GM19438 (cell line): Measurements from ENCODE around the gene UNC13A.
"Not testable (repeated sequence)": the region's sequence is repeated elsewhere in the genome, so short reads cannot be mapped to it uniquely, and the experiment has no call there.

Source experiments
- ATAC-seq: cut with Tn5 transposase; IDR thresholded peaks from one replicate; pipeline ENCODE4 v1.9.1; 2021; ENCODE audit warnings: low read depth; ENCODE audit not compliant: unreplicated experiment

The UNC13A gene

GRCh38 chr19:17607936-17608335, 80.2 kb downstream of the UNC13A start:
- ATAC-seq = no peak

- ATAC-seq = no peak
Observed at GRCh38 chr19:17606590-17607185, 81.5 kb downstream of the UNC13A start.

- peak; percentile 64 for ATAC-seq
Observed at GRCh38 chr19:17605761-17606589, 82.2 kb downstream of the UNC13A start.

- no peak for ATAC-seq
Observed at GRCh38 chr19:17605117-17605516, 83.0 kb downstream of the UNC13A start.

GRCh38 chr19:17604372-17605025, 83.7 kb downstream of the UNC13A start:
- no peak for ATAC-seq

GRCh38 chr19:17602872-17603510, 85.2 kb downstream of the UNC13A start:
- no peak for ATAC-seq

GRCh38 chr19:17602217-17602616, 85.9 kb downstream of the UNC13A start:
- no peak for ATAC-seq

GRCh38 chr19:17601683-17602082, 86.5 kb downstream of the UNC13A start:
- ATAC-seq = no peak

- no peak for ATAC-seq
Observed at GRCh38 chr19:17599780-17600179, 88.4 kb downstream of the UNC13A start.

GRCh38 chr19:17598953-17599352, 89.2 kb downstream of the UNC13A start:
- ATAC-seq = no peak

- not testable (repeated sequence) for ATAC-seq
Observed at GRCh38 chr19:17598063-17598462, 90.1 kb downstream of the UNC13A start.

GRCh38 chr19:17594296-17594695, 93.9 kb downstream of the UNC13A start:
- ATAC-seq = not testable (repeated sequence)

GRCh38 chr19:17590866-17591265, 97.3 kb downstream of the UNC13A start:
- ATAC-seq = no peak

GRCh38 chr19:17585395-17585794, 102.8 kb downstream of the UNC13A start:
- not testable (repeated sequence) for ATAC-seq

GRCh38 chr19:17584132-17584531, 104.0 kb downstream of the UNC13A start:
- ATAC-seq = no peak

GRCh38 chr19:17582613-17583012, 105.5 kb downstream of the UNC13A start:
- ATAC-seq = no peak

GRCh38 chr19:17581211-17581874, 106.8 kb downstream of the UNC13A start:
- no peak for ATAC-seq

- ATAC-seq = no peak
Observed at GRCh38 chr19:17580470-17581144, 107.5 kb downstream of the UNC13A start.

- no peak for ATAC-seq
Observed at GRCh38 chr19:17579661-17580244, 108.4 kb downstream of the UNC13A start.
